AG09319 (cell line): ENCODE results near the gene KNTC1.

ENCODE experiments used
- DNase-seq: peaks from one replicate; pipeline ENCODE4 v3.0.0-alpha.2; 2010; ENCODE audit warnings: low read depth; ENCODE audit errors: extremely low read depth
- CTCF ChIP-seq: IDR thresholded peaks from 2 replicates; pipeline ENCODE4 v1.5.1; 2011; ENCODE audit warnings: low read depth, mild to moderate bottlenecking, inconsistent platforms, low read length, moderate library complexity

Gene KNTC1

GRCh38 chr12:122661938-122662337 lies 134.9 kb downstream of the KNTC1 start:
- DNase-seq: no peak
- TF ChIP-seq CTCF: no peak

- no peak for TF ChIP-seq CTCF
- DNase-seq: no peak
Measured at GRCh38 chr12:122665349-122665748, 138.3 kb downstream of the KNTC1 start.

GRCh38 chr12:122665759-122666158 lies 138.7 kb downstream of the KNTC1 start:
- no peak for TF ChIP-seq CTCF
- DNase-seq: no peak

- DNase-seq: no peak
- no peak for TF ChIP-seq CTCF
Measured at GRCh38 chr12:122668268-122668667, 141.2 kb downstream of the KNTC1 start.

GRCh38 chr12:122669397-122670070 lies 142.5 kb downstream of the KNTC1 start:
- DNase-seq: no peak
- TF ChIP-seq CTCF: no peak

- no peak for DNase-seq
- TF ChIP-seq CTCF: no peak
Measured at GRCh38 chr12:122672515-122672914, 145.5 kb downstream of the KNTC1 start.
